Measurements from ENCODE around the gene LAMA2.

The LAMA2 gene

GRCh38 chr6:128848212-128848935 is 34.6 kb upstream of the LAMA2 start:
- DNase-seq (ENCODE audit: low spot score), result no peak
- in situ Hi-C loops (cut with MboI; ENCODE audit: low pct_unique_long_range_greater_than_20kb, low sequenced_read_pairs, unreplicated experiment), result no loop called here

GRCh38 chr6:128855581-128856085 is 27.3 kb upstream of the LAMA2 start:
- in situ Hi-C loops (cut with MboI; ENCODE audit: low pct_unique_long_range_greater_than_20kb, low sequenced_read_pairs, unreplicated experiment), result no loop called here

More at GRCh38 chr6:128848212-128848935, 34.6 kb upstream of the LAMA2 start:
- no peak for TF ChIP-seq CTCF (IDR thresholded peaks at IDR 0.05; ENCODE audit: extremely low read depth, insufficient read depth, missing control alignments)

GRCh38 chr6:128857806-128858205 is 25.1 kb upstream of the LAMA2 start:
- in situ Hi-C loops (cut with MboI; ENCODE audit: low pct_unique_long_range_greater_than_20kb, low sequenced_read_pairs, unreplicated experiment), result no loop called here
- no peak for DNase-seq (ENCODE audit: low spot score)
- no peak for TF ChIP-seq CTCF (IDR thresholded peaks at IDR 0.05; ENCODE audit: extremely low read depth, insufficient read depth, missing control alignments)

More at GRCh38 chr6:128855581-128856085, 27.3 kb upstream of the LAMA2 start:
- no peak for TF ChIP-seq CTCF (IDR thresholded peaks at IDR 0.05; ENCODE audit: extremely low read depth, insufficient read depth, missing control alignments)
- DNase-seq (ENCODE audit: low spot score), result no peak

GRCh38 chr6:128860782-128861181 is 22.2 kb upstream of the LAMA2 start:
- no peak for DNase-seq (ENCODE audit: low spot score)
- in situ Hi-C loops (cut with MboI; ENCODE audit: low pct_unique_long_range_greater_than_20kb, low sequenced_read_pairs, unreplicated experiment), result no loop called here
- no peak for TF ChIP-seq CTCF (IDR thresholded peaks at IDR 0.05; ENCODE audit: extremely low read depth, insufficient read depth, missing control alignments)

- in situ Hi-C loops (cut with MboI; ENCODE audit: low pct_unique_long_range_greater_than_20kb, low sequenced_read_pairs, unreplicated experiment), result no loop called here
- no peak for TF ChIP-seq CTCF (IDR thresholded peaks at IDR 0.05; ENCODE audit: extremely low read depth, insufficient read depth, missing control alignments)
- DNase-seq (ENCODE audit: low spot score), result no peak
Observed at GRCh38 chr6:128863983-128864382, 19.0 kb upstream of the LAMA2 start.

GRCh38 chr6:128870746-128871145 is 12.2 kb upstream of the LAMA2 start:
- TF ChIP-seq CTCF (IDR thresholded peaks at IDR 0.05; ENCODE audit: extremely low read depth, insufficient read depth, missing control alignments), result no peak
- in situ Hi-C loops (cut with MboI; ENCODE audit: low pct_unique_long_range_greater_than_20kb, low sequenced_read_pairs, unreplicated experiment), result no loop called here
- DNase-seq (ENCODE audit: low spot score), result no peak
